Activated CD4-positive, alpha-beta T cell treated with anti-CD3 and anti-CD28 coated beads, Interleukin-2, amount 10 ng/mL, durations not matched to agents 7 days and 5 days (primary cell): ENCODE data around the gene TENM3. TPM values are rescaled to one million over a fixed set of nuclear protein-coding genes. Genes with fewer than 3 reads are reported as not detected.
"Not testable (repeated sequence)": the region's sequence is repeated elsewhere in the genome, so short reads cannot be mapped to it uniquely, and the experiment has no call there.

Source experiments
- CTCF ChIA-PET: fragments of 350-600 bp; sonication (Branson Sonifier 250); formaldehyde crosslinking; loops from one replicate; lab custom pipeline; 2021; ENCODE audit warnings: antibody characterized with exemption; lab: Charles Lee
- POLR2A ChIA-PET: fragments of 350-600 bp; sonication (Branson Sonifier 250); formaldehyde crosslinking; loops from one replicate; lab custom pipeline; 2021; ENCODE audit warnings: antibody characterized with exemption; lab: Charles Lee
- DNase-seq: peaks from one replicate; pipeline ENCODE4 v3.0.0-alpha.2; 2020
- H3K27ac Mint-ChIP-seq: one replicate; pipeline ENCODE4 v1.8.0; 2021; ENCODE audit warnings: mild to moderate bottlenecking, moderate library complexity, mixed read lengths
- H3K27me3 Mint-ChIP-seq: one replicate; pipeline ENCODE4 v1.8.0; 2021; ENCODE audit warnings: mixed read lengths
- H3K36me3 Mint-ChIP-seq: one replicate; pipeline ENCODE4 v1.8.0; 2021; ENCODE audit warnings: low read depth, mixed read lengths
- H3K4me1 Mint-ChIP-seq: one replicate; pipeline ENCODE4 v1.8.0; 2021; ENCODE audit warnings: mixed read lengths
- H3K4me3 Mint-ChIP-seq: one replicate; pipeline ENCODE4 v1.8.0; 2021; ENCODE audit warnings: mild to moderate bottlenecking, moderate library complexity, mixed read lengths
- H3K9me3 Mint-ChIP-seq: one replicate; pipeline ENCODE4 v1.8.0; 2021; ENCODE audit warnings: mixed read lengths
- total RNA-seq, 2 experiments: library from RNA; stranded (reverse); gene quantifications; one replicate each; pipeline ENCODE4 v1.2.3, GENCODE V29; 2021

Gene TENM3
- total RNA-seq, 2 experiments from 2014 or later: not detected

- CTCF ChIA-PET: no interaction called here
- no peaks in the 10 kb centered on the region for H3K36me3 Mint-ChIP-seq
- no peaks in the 10 kb centered on the region for H3K4me1 Mint-ChIP-seq
- POLR2A ChIA-PET: no interaction called here
- H3K9me3 Mint-ChIP-seq: no peaks in the 10 kb centered on the region
- H3K27me3 Mint-ChIP-seq: no peaks in the 10 kb centered on the region
- DNase-seq: no peak
- H3K27ac Mint-ChIP-seq: no peak overlapping the region
- H3K4me3 Mint-ChIP-seq: no peak overlapping the region
Observed at GRCh38 chr4:182233310-182234090, 9.7 kb upstream of the TENM3 start.

- no peaks in the 10 kb centered on the region for H3K9me3 Mint-ChIP-seq
- no peak for DNase-seq
- ChIA-PET POLR2A (no interaction called here), CTCF (no interaction called here)
- no peaks in the 10 kb centered on the region for H3K27me3 Mint-ChIP-seq
- H3K27ac Mint-ChIP-seq: no peak overlapping the region
- no peaks in the 10 kb centered on the region for H3K36me3 Mint-ChIP-seq
- H3K4me3 Mint-ChIP-seq: no peak overlapping the region
- no peaks in the 10 kb centered on the region for H3K4me1 Mint-ChIP-seq
Observed at GRCh38 chr4:182235021-182235795, 8.0 kb upstream of the TENM3 start.

GRCh38 chr4:182236186-182236585 is 7.0 kb upstream of the TENM3 start:
- no peaks in the 10 kb centered on the region for H3K36me3 Mint-ChIP-seq
- H3K4me1 Mint-ChIP-seq: no peaks in the 10 kb centered on the region
- POLR2A ChIA-PET: no interaction called here

GRCh38 chr4:182237010-182237409 is 6.2 kb upstream of the TENM3 start:
- H3K9me3 Mint-ChIP-seq, POLR2A ChIA-PET, DNase-seq, H3K4me1 Mint-ChIP-seq, H3K4me3 Mint-ChIP-seq, H3K36me3 Mint-ChIP-seq, H3K27me3 Mint-ChIP-seq, H3K27ac Mint-ChIP-seq, CTCF ChIA-PET: not testable (repeated sequence)

More at GRCh38 chr4:182236186-182236585, 7.0 kb upstream of the TENM3 start:
- Mint-ChIP-seq H3K4me3 (no peak overlapping the region), H3K9me3 (no peaks in the 10 kb centered on the region), H3K27ac (no peak overlapping the region), H3K27me3 (no peaks in the 10 kb centered on the region)
- CTCF ChIA-PET: no interaction called here
- DNase-seq: no peak

GRCh38 chr4:182238355-182238931 is 4.8 kb upstream of the TENM3 start:
- H3K36me3 Mint-ChIP-seq: no peaks in the 10 kb centered on the region
- H3K4me1 Mint-ChIP-seq: no peaks in the 10 kb centered on the region
- peaks cover 3% of the 10 kb centered on the region for H3K9me3 Mint-ChIP-seq
- CTCF ChIA-PET: no interaction called here
- H3K4me3 Mint-ChIP-seq: no peak overlapping the region
- no peak overlapping the region for H3K27ac Mint-ChIP-seq
- POLR2A ChIA-PET: no interaction called here
- no peak for DNase-seq
- no peaks in the 10 kb centered on the region for H3K27me3 Mint-ChIP-seq

- H3K27ac Mint-ChIP-seq: no peak overlapping the region
- peaks cover 3% of the 10 kb centered on the region for H3K9me3 Mint-ChIP-seq
- no peaks in the 10 kb centered on the region for H3K4me1 Mint-ChIP-seq
- POLR2A ChIA-PET: no interaction called here
- CTCF ChIA-PET: no interaction called here
- H3K36me3 Mint-ChIP-seq: no peaks in the 10 kb centered on the region
- no peak overlapping the region for H3K4me3 Mint-ChIP-seq
- no peak for DNase-seq
- H3K27me3 Mint-ChIP-seq: no peaks in the 10 kb centered on the region
Observed at GRCh38 chr4:182240161-182241130, 2.8 kb upstream of the TENM3 start.

- H3K27me3 Mint-ChIP-seq, H3K27ac Mint-ChIP-seq, H3K4me3 Mint-ChIP-seq, H3K9me3 Mint-ChIP-seq, POLR2A ChIA-PET, CTCF ChIA-PET, DNase-seq, H3K36me3 Mint-ChIP-seq, H3K4me1 Mint-ChIP-seq: not testable (repeated sequence)
Observed at GRCh38 chr4:182242260-182242659, 942 bp upstream of the TENM3 start.

GRCh38 chr4:182242787-182243186 is 415 bp upstream of the TENM3 start:
- no peak overlapping the region for H3K27ac Mint-ChIP-seq
- DNase-seq: no peak
- no peaks in the 10 kb centered on the region for H3K27me3 Mint-ChIP-seq
- no peaks in the 10 kb centered on the region for H3K4me1 Mint-ChIP-seq
- H3K36me3 Mint-ChIP-seq: no peaks in the 10 kb centered on the region
- ChIA-PET POLR2A (no interaction called here), CTCF (no interaction called here)
- peaks cover 3% of the 10 kb centered on the region for H3K9me3 Mint-ChIP-seq
- H3K4me3 Mint-ChIP-seq: no peak overlapping the region

GRCh38 chr4:182245041-182245440 is 1.8 kb downstream of the TENM3 start:
- ChIA-PET CTCF (no interaction called here), POLR2A (no interaction called here)
- no peaks in the 10 kb centered on the region for H3K36me3 Mint-ChIP-seq
- no peak for DNase-seq
- H3K27ac Mint-ChIP-seq: no peak overlapping the region
- H3K4me1 Mint-ChIP-seq: no peaks in the 10 kb centered on the region
- H3K27me3 Mint-ChIP-seq: no peaks in the 10 kb centered on the region
- peaks cover 3% of the 10 kb centered on the region for H3K9me3 Mint-ChIP-seq
- H3K4me3 Mint-ChIP-seq: no peak overlapping the region

GRCh38 chr4:182245541-182246215 is 2.5 kb downstream of the TENM3 start:
- Mint-ChIP-seq H3K9me3 (peaks cover 5% of the 10 kb centered on the region), H3K4me1 (no peaks in the 10 kb centered on the region), H3K27me3 (no peaks in the 10 kb centered on the region), H3K27ac (no peak overlapping the region), H3K4me3 (no peak overlapping the region), H3K36me3 (no peaks in the 10 kb centered on the region)
- ChIA-PET CTCF (no interaction called here), POLR2A (no interaction called here)
- DNase-seq: no peak

GRCh38 chr4:182246401-182247205 is 3.4 kb downstream of the TENM3 start:
- H3K9me3 Mint-ChIP-seq: peaks cover 5% of the 10 kb centered on the region
- CTCF ChIA-PET: no interaction called here
- no peaks in the 10 kb centered on the region for H3K4me1 Mint-ChIP-seq
- DNase-seq: no peak
- POLR2A ChIA-PET: no interaction called here
- H3K36me3 Mint-ChIP-seq: no peaks in the 10 kb centered on the region
- H3K27ac Mint-ChIP-seq: no peak overlapping the region
- H3K27me3 Mint-ChIP-seq: no peaks in the 10 kb centered on the region
- no peak overlapping the region for H3K4me3 Mint-ChIP-seq
